HG03175 (cell line): Measurements from ENCODE around the gene GABRR3.

Experiments used
- ATAC-seq: cut with Tn5 transposase; IDR thresholded peaks from one replicate; pipeline ENCODE4 v1.9.1; 2021; ENCODE audit warnings: mild to moderate bottlenecking, moderate library complexity; ENCODE audit not compliant: unreplicated experiment

The GABRR3 gene

DNA sequence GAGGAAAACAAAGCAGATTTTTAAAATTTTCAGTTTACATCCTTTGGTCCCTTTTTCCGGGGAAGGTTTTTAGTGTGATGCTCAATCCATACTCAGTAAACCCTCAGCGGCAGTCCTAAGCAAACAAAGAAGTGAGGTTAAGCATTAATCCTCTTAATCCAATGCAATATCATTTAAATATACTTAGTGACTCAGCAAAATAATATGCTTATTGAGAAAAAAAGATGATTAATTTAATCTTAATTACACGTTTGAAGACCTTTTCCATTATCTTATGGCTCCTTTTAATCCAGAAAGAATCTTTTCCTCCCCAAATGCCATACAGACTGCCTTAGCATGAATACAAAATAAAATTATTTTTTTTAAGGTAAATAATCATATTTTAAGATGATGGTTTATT, at the start of gene GABRR3:
GABRR3 (minus strand) TSS at position 108 of the 400 bp plus-strand sequence. CDS start 328 bp downstream, outside the sequence.
- no peak for ATAC-seq

DNA sequence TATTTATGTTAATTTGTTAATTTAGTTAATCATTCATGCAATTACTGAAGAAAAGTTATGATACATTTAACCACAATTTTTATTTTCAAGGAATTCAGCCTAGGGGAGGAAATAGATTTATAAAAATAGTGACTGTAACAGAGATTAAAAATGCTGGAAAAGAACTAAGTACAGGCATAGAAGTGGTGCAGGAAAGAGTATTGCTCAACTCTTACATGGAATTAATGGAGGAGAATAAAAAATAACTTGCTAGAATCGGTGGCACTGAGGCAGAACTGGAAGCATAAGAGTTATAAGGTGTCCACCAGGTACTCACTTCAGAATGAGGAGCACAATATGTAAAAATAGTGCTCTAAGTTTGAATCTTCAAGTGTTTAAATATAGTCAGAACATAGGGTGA, 38.4 kb upstream of the GABRR3 start:
- ATAC-seq: no peak

DNA sequence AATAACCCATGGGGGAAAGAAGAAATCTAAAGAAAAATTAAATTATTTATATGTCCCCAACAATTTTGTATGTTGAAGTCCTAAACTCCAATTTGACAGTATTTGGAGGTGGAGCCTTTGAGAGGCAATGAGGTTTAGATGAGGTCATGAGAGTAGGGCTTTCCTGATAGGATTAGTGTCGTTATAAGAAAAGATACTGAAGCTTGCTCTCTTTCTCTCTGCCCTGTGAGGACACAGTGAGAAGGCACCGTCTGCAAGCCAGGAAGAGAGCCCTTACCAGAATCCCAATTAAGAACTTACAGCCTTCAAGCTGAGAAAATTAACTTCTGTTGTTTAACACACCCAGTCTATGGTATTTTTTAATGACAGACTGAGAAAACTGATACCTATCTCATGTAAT, 35.7 kb upstream of the GABRR3 start:
- ATAC-seq: no peak

DNA sequence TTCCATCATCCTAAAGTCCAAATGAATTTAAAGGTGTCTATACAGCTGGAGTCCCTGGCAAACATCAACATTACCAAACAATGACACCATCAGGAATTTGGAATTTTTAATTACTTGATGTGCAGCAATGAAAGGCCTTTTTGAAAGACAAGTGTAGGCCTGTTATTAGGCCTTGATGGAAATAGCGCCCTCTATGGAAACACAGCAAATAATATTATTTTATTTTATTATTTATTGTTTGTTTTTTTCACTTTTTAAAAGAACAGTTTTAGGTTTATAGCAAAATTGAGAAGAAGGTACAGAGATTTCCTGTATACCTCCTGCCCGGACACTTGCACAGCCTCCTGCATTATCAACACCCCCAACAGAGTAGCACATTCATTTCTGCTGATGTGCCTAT, 33.7 kb upstream of the GABRR3 start:
- ATAC-seq: no peak

- ATAC-seq: no peak
Measured at GRCh38 chr3:98058244-98058960, 23.3 kb upstream of the GABRR3 start.

DNA sequence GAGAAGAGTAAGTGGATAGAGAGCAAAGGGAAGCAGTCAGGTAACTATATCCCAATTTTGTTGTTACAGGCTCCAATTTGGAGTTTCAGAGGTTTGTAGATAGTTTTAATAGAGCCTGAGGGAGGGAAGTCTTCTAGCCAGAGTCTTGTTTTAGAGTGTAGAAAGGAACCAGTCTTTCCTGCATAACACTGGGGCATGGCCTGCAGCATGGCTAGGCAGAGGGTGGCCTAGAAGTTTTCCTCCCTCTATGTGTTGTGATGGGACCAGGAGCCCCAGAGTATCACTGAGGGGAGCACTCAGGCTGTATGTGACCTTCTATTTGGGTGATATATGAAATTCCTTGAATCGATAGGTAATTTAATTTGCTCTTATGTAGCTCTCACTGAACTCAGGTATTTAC, 22.5 kb upstream of the GABRR3 start:
- no peak for ATAC-seq

GRCh38 chr3:98056035-98056434, 20.9 kb upstream of the GABRR3 start:
- ATAC-seq: no peak

DNA sequence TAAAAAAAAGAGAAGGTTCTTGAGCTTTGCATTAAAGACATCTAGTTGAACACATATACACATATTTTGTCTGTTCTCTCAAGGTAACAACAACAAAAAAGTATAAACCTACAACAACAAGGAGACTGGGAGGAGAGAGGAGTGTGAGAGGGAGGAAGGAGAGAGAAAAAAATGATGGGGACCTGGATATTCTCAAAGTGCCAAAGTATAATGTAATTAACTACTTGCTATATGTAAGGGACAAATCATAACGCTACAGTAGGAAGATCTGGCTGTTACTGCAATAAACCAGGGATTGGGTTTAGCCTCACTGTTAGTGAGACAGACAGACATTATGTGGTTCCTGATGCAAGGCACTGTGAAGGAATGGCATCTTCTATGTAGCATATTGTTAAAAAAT, 14.2 kb upstream of the GABRR3 start:
- ATAC-seq: no peak

- no peak for ATAC-seq
Measured at GRCh38 chr3:98048586-98048985, 13.5 kb upstream of the GABRR3 start.

DNA sequence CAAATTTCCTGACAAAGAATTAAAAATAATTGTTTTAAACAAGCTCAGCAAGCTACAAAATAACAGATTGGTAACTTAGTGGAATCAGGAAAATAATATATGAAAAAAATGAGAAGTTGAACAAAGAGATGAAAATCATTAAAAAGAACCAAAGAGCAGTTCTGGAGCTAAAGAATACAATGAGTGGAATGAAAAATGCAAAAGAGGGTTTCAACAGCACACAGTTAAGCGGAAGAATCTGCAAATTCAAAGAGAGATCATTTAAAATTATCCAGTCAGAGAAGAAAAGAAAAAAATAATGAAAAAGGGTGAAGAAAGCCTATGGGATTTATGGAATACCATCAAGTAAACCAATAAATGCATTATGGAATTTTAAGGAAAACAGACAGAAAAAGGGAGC, 6.2 kb upstream of the GABRR3 start:
- ATAC-seq: no peak

DNA sequence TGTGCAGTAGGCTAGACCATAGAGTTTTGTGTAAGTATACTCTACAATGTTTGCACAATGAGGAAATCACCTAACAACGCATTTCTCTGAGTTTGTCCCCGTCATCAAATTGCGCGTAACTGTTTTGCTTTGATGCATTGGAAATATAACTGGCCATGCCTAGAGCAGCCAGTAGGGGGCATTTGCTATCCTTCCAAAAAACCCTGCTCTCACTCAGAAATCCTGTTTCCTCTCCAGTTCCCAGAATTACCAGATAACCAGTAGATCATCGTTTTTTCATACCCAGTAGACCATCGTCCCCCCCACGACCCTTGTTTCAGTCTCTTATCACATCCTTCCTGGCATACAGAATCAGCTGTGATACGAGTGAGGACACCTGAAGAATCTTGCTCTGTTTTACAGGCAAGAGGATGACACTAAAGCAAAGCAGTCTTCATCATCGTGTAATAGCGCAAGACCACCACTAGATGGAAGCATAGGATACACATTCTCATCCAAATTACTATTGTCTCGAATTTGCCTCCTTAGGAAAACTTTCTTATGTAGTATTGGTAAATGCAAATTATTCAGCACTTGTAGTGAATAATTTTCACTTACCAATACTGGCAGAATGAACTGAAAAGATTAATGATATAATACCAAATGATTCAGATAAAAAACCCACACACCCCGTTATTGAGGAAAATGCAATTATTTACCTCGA, 4.4 kb upstream of the GABRR3 start:
- peak; percentile 97 for ATAC-seq

DNA sequence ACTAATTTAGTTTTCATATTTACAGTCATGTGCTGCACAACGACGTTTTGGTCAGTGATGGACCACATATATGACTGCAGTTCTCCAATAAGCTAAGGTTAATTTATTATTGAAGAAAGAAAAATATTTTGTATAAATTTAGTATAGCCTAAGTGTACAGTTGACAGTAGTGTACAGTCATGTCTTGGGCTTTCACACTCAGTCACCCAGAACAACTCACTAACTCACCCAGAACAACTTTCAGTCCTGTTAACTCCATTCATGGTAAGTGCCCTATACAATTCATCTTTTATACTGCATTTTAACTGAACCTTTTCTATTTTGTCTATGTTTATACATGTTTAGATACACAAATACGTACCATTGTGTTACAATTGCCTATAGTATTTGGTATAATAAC, 3.8 kb upstream of the GABRR3 start:
- peak; percentile 8 for ATAC-seq

DNA sequence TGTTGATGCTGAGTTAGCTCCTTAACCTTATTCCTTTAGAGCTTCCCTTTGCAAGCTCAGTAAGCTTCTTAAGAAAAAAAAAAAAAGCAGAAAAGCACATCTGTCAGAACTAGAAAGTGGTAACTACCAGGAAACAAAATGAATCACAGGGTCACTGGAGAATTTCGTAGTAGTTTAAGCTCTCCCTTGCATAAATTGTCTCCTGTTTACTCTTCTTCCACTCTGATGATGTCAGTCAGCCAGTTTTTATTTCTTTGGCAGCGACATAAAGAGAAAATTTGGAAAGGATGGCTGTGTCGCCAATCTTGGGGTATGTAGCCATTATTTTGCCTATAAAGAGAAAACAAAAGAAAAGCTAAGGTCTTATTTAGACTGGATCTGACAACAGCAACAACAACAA, 3.2 kb upstream of the GABRR3 start:
- ATAC-seq: no peak

- ATAC-seq: no peak
Measured at GRCh38 chr3:98034486-98034885, 629 bp downstream of the GABRR3 start.

DNA sequence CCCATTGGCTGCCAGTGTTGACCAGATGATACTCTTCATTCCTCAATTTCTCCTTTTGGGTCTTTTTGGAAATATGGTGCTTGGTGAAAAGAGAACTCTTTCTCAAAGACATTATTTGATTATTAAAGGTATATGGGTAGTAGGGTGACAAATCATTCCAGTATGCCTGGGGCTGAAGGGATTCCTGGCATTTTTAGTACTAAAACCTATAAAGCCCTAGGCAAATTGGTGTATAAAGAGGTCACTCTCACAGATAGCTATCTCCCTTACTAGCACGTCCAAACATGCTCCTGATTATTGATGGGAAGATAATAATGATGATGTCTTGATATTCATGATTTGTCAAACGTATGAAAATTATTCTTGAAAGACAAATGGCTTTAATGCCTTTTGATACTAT, 1.1 kb downstream of the GABRR3 start:
- ATAC-seq: no peak

- ATAC-seq: no peak
Measured at GRCh38 chr3:98032904-98033303, 2.2 kb downstream of the GABRR3 start.

- no peak for ATAC-seq
Measured at GRCh38 chr3:98032265-98032664, 2.9 kb downstream of the GABRR3 start.

DNA sequence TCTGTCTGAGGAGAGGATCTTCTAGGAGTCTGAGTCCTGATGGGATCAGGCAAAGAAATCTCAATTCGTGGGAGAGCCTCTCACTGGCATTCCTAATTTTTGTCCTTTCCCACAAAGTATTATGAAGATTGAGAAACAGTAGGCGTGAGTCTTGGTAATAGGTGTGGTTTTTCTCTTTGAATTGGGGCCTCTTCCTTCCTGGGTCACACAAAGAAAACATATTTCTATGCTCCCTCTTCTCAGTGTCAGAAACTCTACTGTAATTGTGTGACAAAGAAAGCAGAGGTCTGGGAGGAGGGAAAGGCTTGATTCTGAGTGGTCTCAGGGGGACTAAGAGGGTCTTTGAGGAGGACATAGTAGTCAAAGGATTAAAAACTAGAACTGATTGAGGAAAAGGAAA, 6.0 kb downstream of the GABRR3 start:
- no peak for ATAC-seq

DNA sequence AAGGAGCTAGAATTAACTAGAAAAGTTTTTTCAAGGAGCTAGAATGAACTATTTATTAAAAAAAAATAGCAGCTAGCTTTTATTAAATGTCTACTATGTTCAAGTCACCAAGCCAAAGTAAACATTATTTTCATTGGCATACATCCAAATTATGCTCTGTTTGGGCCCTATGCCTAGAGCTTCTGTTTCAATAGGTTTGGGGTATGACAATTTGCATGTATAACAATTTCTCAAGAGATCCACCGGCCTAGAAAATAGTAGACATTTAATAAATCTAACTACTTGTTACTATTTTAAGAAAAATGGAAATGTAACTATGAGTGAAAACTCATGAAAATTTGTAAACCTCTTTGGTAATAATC, 8.0 kb downstream of the GABRR3 start:
- peak; percentile 33 for ATAC-seq

- peak; percentile 65 for ATAC-seq
Measured at GRCh38 chr3:98026425-98027084, 8.6 kb downstream of the GABRR3 start.

DNA sequence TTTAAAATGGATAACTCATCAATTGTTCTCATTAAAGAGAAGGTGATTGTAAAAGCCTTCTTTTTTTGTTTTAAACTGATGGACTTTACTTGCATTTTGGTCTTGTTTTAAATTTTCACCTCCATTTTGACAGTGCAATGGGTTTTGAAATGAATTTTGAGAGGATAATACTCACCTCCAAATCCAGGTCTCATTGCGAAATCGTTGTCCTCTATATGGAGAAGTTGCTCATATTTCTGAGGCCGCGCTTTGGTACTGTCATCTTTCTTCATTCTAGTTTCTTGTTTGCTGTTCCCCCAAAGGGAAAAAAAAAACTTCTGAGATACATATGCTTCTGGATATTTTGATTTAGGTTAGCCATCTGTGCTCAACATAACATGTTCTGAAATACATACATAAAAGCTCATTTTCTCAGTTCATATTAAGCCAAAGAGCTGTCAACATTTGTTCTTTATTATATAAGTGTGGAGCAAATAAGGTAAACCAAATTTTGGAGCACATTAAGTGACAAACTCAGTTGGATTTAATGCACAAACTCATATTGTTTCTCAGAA, 9.6 kb downstream of the GABRR3 start:
- no peak for ATAC-seq
